ENCODE measurements around the gene TRIP12.
A peak's percentile ranks its signal among the peaks of the same experiment; 100 is the strongest.
"Not testable (repeated sequence)": the region's sequence is repeated elsewhere in the genome, so short reads cannot be mapped to it uniquely, and the experiment has no call there.

The TRIP12 gene

DNA sequence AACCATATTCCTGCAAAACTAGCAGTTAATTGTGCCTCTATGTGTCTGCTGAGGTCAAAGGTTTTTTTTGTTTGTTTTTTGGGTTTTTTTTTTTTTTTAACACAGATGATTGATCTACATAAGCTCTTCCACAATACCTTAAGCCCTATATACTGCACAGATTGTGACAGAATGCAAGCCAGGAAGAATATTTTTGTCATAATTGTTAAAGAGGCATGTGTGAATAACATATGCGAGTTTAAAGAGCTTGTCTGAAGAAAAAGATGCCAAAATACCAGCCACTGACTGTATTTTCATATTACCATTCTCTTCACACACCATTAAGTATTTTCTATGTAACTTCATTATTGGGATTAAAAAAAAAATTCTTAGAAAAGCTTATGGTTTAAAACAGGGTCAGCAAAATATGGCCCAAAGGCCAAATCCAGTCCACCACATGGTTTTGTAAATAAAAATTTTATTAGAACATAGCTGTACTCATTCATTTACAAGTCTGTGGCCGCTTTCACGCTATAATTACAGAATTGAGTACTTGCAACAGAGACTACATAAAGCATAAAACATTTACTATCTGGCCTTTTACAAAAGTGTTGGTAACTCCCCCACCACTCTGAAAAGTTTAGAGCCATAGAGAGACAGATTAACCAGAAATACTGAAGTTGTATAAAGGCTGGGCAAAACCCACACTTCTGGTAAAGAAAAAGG lies 89.9 kb downstream of the TRIP12 start:
- no peak for DNase-seq (ENCODE audit: low spot score)

DNA sequence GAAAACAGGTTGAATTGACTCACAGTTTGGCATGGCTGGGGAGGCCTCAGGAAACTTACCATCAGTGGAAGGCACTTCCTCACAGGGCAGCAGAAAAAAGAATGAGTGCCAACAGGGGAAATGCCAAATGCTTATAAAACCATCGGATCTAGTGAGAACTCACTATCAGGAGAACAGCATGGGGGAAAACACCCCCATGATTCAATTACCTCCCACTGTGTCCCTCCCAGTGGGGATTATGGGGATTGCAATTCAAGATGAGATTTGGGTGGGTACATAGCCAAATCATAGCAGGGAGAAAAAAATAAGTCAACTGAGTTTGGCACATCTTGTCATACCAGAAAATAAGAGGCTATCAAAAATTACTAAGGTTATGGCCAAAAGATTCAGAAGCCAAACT lies 96.3 kb downstream of the TRIP12 start:
- DNase-seq (ENCODE audit: low spot score) = no peak

DNA sequence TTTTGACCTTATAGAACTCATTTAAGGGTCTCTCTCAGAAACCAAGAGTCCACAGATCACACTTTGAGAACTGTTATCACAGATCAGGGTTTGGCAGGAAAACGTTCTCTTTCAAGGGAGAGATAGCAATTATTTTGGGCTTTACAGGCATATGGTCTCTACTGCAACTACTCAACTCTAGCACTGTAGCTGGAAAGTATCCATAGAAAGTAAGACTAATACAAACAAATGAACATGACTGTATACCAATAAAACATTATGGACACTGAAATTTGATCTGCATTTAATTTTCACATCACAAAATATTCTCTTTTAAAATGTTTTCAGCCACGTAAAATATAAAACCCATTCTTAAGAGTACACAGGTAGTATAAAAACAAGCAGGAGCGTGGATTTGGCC lies 100.5 kb downstream of the TRIP12 start:
- DNase-seq (ENCODE audit: low spot score) = no peak

DNA sequence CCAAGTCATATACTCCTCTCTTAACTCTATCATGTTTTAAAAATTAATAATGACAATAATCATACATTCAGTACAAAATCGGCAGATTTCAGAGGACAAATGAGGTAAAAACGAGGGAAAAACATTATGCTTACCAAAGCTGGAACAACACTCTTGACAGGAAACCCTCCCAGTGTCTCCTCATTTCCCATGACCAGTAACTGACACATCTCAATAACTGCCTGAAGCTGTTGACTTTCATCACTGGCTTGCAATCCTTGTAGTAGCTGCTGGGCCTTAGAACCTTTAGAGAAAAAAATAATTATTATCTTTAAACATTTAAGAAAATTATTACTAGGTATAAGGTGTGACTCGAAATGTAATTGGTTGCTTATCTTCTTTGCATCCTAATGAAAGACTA lies 103.6 kb downstream of the TRIP12 start:
- DNase-seq (ENCODE audit: low spot score) = no peak

DNA sequence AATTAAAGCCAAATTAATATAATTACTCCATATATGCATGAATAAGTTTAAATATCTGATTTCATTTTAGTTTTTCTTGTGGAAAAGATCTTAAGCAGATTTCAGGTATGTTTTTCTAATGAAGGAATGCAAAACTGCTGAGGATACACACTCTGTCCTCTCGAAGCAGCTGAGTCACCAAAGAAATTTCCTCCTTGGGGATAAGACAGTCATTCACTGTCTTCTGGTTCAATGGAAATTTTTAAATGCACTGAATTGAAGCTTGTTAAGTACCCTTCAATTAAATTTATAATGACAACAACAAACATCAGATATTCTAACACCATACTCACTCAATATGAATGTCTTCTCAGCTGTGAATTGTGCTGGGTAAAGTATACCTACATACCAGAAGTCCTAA lies 106.0 kb downstream of the TRIP12 start:
- DNase-seq (ENCODE audit: low spot score) = no peak

DNA sequence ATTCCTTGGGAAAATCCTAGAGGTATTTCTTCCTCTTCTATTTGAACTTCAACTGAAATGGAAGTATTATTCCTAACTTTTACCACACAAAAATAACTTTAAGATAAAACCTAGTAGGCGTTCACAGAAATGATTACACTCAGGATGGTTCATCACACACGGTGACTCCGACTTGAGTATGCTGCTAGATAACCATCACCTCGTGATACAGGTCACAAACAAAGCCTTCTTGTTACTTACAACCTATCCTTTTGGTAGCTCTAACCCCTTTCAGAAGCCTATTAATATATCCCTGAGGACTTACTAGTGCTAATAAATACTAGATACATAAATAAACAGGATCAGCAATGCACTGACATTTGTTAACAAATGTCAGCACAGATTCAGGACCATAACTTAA lies 106.5 kb downstream of the TRIP12 start:
- no peak for DNase-seq (ENCODE audit: low spot score)

DNA sequence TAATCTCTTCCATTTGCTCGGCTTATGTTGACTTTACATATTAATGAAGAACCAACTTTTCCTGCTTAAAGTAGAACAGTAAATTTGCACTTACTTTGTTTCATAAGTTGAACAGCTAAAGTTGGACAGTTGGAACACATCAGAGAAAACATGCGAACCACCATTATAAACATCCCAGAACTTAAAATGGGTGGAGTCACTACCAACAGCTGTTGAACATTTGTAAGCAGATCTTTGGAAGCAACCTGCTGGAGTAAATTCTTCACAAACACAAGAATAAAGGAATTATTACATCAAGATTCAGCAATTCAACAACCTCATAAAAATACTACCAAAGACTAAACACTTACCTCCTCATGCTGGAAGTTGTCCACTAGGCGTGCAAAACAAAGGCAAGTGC lies 111.0 kb downstream of the TRIP12 start:
- DNase-seq (ENCODE audit: low spot score) = no peak

DNA sequence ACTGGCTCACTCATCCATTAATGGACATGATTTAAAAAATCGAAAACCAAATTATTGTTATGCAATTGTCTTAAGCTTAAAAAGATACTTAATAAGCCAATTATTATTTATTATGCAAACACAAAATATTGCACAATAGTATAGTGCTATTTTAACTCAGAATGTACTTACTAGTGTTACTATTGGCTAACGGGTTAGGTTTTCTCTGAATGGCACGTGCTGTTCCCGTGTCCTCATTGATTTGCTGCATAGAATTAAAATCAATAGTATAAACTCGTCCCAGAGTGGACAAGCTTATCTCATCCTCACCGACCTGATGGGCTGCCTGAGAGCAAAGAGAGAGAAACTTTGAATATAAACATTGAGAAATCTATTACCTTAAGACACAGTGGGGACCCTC lies 116.2 kb downstream of the TRIP12 start:
- DNase-seq (ENCODE audit: low spot score) = no peak

DNA sequence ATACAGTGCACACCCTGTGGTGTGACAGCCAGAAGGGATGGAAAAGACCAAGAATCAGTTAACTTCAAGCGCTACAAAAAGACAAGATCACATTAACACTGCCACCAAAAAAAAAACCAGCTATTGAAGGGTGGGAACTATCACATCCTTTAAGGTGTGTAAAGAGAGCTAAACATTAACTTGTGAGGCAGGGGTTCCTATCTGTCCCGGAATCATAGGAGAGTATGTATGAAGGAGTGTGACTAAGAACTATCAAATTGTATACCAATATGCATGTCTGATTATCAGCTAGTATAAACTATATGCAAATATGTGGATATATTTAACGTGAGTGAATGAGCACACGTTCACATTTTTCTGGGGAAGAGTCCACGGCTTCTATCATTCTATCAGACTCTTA lies 119.0 kb downstream of the TRIP12 start:
- DNase-seq (ENCODE audit: low spot score) = no peak

DNA sequence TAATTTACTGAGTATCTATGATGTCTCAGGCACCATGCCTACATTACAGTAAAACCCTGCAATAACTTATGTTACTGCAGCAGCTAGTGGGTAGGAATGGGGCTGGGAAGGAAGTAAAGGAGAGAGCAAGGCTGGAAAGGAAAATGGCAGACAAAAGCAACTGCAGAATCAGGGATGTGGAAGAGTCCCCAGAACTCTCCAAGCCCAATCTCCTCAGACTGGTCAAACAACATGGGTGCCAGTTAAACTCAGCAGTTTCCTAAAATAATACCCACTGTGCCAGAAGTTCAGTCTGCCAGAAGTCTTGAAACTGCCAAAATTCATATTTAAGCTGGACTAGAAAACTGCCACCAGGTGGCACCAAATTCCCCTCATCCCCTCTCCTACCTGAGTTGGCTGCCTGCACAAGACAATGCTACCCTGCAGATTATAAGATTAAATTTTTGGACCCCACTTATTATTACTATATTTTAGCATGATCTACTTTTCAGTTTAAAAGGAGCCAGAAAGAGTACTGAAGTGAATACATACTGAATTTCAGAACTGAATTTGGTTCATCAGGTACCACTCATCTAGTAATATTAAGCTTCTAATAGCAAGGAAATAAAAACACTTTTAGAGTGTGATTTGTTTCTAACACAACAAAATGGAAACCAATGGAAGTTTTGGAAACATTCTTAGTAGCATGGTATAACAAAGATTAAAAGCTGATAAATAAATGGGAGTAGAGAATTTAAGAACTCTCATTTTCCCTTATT lies 120.6 kb downstream of the TRIP12 start:
- peak; percentile 87 for DNase-seq (ENCODE audit: low spot score)

DNA sequence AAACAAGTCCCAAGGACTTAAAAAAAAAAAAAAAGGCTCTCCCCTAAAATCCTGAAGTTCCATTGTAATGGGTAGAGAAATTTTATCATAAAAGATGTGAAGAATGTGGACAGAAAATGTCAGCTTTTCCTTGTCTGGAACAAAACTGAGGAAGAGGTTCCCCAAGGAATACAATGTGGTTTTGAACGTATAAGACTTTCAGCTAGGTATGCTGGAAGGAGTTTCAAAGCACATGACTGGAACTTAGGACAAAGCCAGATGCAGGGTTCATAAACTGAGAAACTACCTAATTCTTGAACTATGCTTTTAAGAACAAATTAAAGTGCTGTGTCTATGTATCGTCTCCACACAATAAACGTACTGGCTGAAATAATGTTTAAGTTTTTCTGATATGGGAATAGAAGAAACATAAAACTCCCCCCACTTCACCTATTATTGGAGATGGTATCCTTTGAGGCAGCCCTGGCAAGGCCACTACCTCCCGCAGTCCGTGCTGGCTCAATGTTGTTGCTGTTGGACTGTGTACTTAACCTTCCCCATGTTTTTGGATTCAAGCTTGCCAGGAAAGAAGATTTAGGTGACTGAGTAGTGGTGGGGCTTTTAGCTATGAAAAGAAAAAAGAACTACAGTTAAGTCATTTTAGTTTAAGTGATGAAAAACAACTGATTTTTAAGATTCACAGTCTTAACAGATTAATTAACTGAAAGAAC lies 123.2 kb downstream of the TRIP12 start:
- DNase-seq (ENCODE audit: low spot score) = peak; percentile 62

DNA sequence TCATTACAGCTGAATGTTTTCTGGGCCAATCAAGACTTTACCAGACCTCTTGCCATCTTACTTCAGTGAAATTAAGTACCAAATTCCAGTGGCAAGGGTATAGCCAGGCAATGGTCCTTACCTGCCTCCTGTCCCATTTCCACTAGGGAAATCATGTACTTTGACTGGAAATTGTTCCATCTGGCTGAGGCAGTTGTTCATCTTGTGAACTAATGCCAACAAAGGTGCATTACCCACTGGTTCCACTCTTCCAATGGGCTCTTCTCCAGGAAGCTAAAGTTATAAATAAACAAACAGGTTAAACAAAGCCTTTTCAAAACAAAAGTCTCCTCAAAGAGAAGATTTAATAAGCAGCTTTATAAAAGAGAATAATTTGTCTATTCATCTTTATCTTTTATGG lies 126.8 kb downstream of the TRIP12 start:
- peak; percentile 44 for DNase-seq (ENCODE audit: low spot score)

DNA sequence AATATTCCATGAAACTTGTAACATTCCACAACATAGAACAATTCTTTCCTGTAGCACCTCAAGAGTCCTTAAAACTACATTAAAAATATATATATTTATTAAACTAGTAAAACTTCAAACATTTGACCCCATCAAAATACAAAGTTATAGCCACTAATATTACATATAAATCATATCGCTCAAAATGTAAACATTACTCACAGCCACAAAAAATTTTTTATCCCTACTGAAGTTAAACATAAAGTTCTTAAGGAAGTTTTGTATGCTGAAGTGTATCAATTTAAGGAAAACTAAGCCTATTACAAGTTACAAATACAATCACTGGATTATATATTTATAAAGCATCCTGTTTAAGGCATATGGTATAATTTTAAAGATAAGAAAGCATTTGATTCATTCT lies 127.2 kb downstream of the TRIP12 start:
- DNase-seq (ENCODE audit: low spot score) = no peak

DNA sequence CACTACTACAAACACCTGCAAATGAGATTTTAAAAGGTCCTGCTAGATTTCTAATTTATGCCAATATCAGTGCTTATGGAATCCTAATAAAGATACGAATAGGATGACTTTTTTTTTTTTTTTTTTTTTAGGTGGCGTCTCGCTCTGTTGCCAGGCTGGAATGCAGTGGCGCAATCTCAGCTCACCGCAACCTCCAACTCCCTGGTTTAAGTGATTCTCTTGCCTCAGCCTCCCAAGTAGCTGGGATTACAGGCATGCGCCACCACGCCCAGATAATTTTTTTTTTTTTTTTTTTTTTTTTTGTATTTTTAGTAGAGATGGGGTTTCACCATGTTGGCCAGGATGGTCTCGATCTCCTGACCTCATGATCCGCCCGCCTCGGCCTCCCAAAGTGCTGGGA lies 135.5 kb downstream of the TRIP12 start:
- not testable (repeated sequence) for DNase-seq (ENCODE audit: low spot score)

DNA sequence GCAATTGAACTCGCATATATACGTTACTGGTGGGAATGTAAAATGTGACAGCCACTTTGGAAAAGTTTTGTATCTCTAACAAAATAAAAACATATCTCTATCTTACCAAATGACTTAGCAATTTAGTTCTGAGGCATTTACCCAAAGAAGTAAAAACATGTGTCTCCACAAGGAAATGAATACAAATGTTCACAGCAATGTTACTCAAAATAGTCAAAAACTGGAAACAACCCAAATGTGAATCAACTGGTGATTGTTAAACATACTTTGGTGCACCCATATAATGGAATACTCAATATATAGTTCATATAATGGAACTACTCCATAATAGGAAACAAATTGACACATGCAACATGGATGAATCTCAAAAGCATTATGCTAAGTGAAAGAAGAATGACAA lies 137.0 kb downstream of the TRIP12 start:
- DNase-seq (ENCODE audit: low spot score) = no peak

DNA sequence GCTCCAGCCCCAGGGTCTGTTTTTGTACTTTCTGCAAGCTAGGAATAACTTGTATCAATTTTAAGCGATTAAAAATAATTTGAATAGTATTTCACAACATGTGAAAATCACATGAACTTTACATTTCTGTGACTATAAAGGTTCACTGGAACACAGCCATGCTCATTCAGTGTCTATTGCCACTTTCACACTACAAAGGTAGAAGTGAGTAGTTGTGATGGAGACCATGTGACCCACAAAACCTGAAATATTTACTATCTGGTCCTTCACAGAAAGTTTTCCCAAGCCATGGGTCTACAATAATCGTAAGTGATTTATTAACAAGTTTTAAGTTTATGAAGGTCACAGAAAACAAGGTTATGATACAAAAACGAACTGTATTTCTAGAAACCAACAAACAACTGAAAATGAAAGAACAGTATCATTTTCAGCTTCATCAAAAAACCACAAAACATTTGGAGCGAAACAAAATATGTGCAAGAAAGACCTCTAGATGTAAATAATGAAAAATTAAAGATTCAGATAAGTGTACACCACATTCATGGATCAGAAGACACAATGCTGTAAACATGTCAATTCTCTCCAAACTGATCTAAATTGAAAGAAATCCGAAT lies 138.6 kb downstream of the TRIP12 start:
- no peak for DNase-seq (ENCODE audit: low spot score)

DNA sequence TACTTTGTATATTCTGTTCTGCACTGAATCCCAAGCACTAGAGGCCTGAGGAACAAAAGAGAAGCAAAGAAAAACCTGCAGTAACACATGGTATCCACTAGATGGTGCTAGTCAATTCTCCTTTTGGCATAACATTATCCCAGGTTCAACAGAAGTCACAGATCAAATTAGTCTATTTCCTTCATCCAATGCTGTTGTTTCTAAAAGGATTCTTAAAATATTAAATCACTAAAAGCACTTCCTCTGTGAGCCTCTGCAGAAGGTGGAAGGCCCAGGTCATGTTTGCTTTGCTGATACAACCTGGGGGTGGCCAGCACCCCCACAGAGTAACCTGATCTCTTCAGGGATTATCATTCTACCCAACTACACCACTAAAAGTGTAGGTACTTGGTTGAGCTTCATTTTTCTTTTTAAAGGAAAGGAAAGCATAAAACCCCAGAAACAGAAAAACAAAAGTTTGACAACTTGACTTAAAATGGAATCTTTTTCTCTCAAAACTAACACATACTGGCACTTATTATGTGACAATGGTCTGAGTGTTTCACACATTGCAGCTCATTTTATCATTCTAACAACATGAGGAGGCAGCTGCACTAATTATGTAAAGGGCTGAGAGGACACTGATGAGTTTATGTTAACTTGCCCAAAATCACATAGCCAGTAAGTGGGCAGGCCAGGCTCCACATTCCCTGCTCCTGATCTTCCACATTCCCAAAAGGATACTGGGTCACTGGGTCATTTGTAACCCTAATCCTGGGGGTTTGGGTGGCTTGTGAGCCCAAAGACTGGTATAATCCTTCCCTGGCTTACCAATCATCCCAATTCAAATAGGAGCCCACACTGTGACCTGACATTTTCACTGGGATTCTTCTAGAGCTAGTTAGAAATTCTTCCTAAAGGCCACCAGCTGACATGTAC lies 140.7 kb downstream of the TRIP12 start:
- DNase-seq (ENCODE audit: low spot score) = peak; percentile 65

DNA sequence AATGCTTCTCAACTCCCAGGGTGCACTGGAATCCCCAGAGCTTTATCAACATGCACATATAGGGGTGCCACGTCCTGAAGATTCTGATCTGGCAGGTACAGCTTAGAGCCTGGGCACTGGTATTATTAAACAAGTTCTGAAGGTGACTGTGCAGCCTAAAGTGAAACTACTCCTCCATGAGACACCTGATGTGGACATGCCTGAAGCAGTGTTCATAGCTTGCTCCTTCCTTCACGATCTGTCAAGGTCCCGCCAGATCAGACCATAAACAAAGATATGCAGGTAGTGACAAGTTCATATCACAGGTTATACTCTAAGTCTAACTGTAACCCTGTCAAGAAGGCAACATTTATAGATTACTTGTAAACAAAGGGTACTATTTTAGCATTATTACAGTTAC lies 142.2 kb downstream of the TRIP12 start:
- no peak for DNase-seq (ENCODE audit: low spot score)

DNA sequence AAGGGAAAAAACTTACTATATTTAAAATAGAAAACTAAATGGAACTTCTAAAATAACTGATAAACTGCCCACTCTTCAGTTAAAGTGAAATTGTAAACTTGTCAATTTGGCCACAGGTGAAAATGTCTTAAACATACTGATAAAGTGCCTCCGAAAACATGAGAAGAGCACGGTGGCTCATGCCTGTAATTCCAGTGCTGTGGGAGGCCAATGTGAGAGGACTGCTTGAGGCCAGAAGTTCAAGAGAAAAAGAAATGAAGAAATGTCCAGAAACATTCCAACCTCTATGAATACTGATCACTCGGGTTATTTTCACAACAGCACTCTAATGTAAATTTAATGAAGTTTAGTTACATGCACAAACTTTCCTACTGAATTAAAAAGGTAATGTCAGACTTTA lies 144.1 kb downstream of the TRIP12 start:
- no peak for DNase-seq (ENCODE audit: low spot score)

DNA sequence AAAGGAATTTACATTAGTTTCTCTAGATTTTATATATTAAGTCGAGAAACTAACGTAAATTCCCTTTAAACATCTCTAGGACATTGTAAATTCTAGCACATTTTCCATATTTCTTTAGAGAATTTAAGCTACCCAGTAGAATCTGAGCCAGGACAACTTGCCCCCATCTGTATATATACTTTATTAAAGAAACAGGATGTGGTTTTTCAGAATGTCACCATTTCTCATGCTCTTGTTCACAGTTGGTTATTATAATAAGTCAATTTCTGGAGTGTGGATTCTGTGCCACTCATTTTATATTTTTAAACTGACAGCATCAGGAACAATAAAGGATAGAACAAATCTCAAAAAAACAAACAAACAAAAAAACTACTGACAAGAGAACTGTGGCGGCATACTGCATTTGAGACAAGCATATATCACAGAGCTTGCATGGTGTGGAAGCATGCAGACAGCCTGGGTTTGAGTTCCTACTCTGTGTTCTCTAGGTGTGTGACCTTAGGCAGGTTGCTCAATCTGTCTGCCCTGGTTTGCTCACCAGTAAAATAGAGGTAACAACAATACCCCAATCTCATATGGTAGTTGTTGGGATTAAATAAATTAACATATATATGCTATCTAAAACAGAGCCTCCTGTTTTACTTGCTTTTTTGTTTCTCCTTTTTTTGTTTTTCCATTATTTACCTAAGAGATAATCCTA lies 146.0 kb downstream of the TRIP12 start:
- DNase-seq (ENCODE audit: low spot score) = no peak

DNA sequence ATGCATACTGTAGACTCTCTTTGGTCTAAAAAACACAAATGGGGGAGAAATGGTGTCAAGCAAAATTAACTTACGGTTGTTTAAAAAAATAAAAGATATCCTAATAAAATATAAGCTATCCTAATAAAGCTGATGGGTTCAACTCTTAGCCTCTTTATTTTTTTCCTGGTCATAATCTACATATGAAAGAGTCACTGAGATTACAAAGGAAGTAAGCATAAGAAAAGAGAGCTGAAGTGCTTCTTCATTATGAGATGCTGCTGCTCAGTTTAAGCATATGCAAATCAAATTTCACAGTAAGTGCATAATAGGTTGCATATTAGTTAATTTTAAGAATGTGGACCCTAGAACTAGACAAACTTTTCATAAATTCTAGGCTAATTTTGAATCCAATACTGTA lies 147.6 kb downstream of the TRIP12 start:
- DNase-seq (ENCODE audit: low spot score) = no peak
